Sigmoid colon (tissue), 4 donors: ENCODE measurements around the gene AVP.

Experiments used
- EP300 ChIP-seq, 4 donors: sonication (generic); formaldehyde crosslinking; IDR thresholded peaks; one replicate each; pipeline ENCODE4 v1.6.1; 2017; ENCODE audit warnings: antibody characterized with exemption in 4 of 4
- POLR2A ChIP-seq, 2 donors: fragments of 450-650 bp; IDR thresholded peaks; one replicate each; pipeline ENCODE4 v1.6.1; 2016; ENCODE audit warnings: antibody characterized with exemption in 2 of 2, mild to moderate bottlenecking in 2 of 2, moderate library complexity in 2 of 2
- TF ChIP-seq, protein P1 (sequence below), 4 experiments: fragments of 450-650 bp in 3 of 4; fragments of 200-600 bp in 1 of 4; IDR thresholded peaks; one replicate each; pipeline ENCODE4 v1.5.1; 2016 to 2019; ENCODE audit warnings: antibody characterized with exemption in 4 of 4, mild to moderate bottlenecking in 3 of 4, moderate library complexity in 2 of 4

- TF ChIP-seq, protein P1, sequence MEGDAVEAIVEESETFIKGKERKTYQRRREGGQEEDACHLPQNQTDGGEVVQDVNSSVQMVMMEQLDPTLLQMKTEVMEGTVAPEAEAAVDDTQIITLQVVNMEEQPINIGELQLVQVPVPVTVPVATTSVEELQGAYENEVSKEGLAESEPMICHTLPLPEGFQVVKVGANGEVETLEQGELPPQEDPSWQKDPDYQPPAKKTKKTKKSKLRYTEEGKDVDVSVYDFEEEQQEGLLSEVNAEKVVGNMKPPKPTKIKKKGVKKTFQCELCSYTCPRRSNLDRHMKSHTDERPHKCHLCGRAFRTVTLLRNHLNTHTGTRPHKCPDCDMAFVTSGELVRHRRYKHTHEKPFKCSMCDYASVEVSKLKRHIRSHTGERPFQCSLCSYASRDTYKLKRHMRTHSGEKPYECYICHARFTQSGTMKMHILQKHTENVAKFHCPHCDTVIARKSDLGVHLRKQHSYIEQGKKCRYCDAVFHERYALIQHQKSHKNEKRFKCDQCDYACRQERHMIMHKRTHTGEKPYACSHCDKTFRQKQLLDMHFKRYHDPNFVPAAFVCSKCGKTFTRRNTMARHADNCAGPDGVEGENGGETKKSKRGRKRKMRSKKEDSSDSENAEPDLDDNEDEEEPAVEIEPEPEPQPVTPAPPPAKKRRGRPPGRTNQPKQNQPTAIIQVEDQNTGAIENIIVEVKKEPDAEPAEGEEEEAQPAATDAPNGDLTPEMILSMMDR (IDR thresholded peaks at IDR 0.05): no peak
- TF ChIP-seq EP300 (IDR thresholded peaks at IDR 0.05) (no peak), POLR2A (IDR thresholded peaks at IDR 0.05) (no peak)
These were observed 41.9 kb downstream of the AVP start for GRCh38 chr20:3042625-3043024.
